WERI-Rb-1 (cell line): ENCODE measurements around the gene SOX18.

Source experiments
- DNase-seq: peaks from one replicate; pipeline ENCODE4 v3.0.0-alpha.2; 2020
- H3K27ac ChIP-seq: fragments of 250-450 bp; sonication (Bioruptor Pico); 2 replicates; pipeline ENCODE4 v1.5.1; 2020; ENCODE audit warnings: mild to moderate bottlenecking, moderate library complexity
- H3K27me3 ChIP-seq: fragments of 250-450 bp; sonication (Bioruptor Pico); 2 replicates; pipeline ENCODE4 v1.5.1; 2021; ENCODE audit warnings: mild to moderate bottlenecking, low read depth, moderate library complexity; ENCODE audit not compliant: insufficient read depth, severe bottlenecking
- H3K36me3 ChIP-seq: fragments of 250-450 bp; sonication (Bioruptor Pico); 2 replicates; pipeline ENCODE4 v1.5.1; 2020; ENCODE audit warnings: mild to moderate bottlenecking, moderate library complexity
- H3K4me3 ChIP-seq: 2 replicates; pipeline ENCODE4 v1.5.1; 2011; ENCODE audit warnings: low read depth, mild to moderate bottlenecking, control low read depth, low read length
- H3K9me3 ChIP-seq: fragments of 250-450 bp; sonication (Bioruptor Pico); 2 replicates; pipeline ENCODE4 v1.5.1; 2021; ENCODE audit warnings: mild to moderate bottlenecking, moderate library complexity; ENCODE audit not compliant: severe bottlenecking
- CTCF ChIP-seq: IDR thresholded peaks from 2 replicates; pipeline ENCODE4 v1.5.1; 2011; ENCODE audit warnings: low read depth, mild to moderate bottlenecking, control low read depth, inconsistent platforms, low read length

Gene SOX18

DNA sequence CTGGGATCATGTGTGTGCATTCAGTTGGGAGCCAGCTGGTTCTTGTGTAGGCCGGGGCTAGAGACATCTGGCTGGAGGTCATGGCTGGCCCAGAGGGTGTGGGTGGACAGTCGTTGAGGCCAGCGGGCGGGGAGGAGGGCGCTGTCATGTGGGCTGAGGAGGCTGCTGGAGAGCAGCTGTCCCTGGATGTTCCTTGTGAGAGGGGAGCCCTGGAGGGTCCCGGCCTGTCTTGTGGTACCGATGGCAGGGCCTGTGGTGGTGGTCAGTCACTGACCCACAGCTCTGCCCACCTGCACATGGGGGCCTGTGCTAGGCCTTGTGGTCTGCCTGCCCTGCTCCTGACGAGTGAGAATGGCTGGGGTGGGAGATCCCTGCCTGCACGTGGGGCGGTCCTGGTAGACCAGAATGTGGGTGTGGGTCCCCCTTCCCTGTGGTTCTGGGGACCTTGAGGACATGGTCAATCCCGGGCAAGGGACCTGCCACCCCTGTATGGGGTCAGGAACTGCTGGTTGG is 15.4 kb downstream of the SOX18 start:
- DNase-seq, result peak; percentile 21
- TF ChIP-seq CTCF, result no peak
- H3K27me3 ChIP-seq, result no peaks in the 10 kb centered on the region
- no peak overlapping the region for H3K4me3 ChIP-seq
- no peak overlapping the region for H3K27ac ChIP-seq
- H3K36me3 ChIP-seq, result no peaks in the 10 kb centered on the region
- H3K9me3 ChIP-seq, result no peaks in the 10 kb centered on the region

GRCh38 chr20:64032706-64033624 is 16.5 kb downstream of the SOX18 start:
- Histone ChIP-seq H3K9me3 (no peaks in the 10 kb centered on the region), H3K27me3 (no peaks in the 10 kb centered on the region), H3K4me3 (no peak overlapping the region), H3K27ac (no peak overlapping the region), H3K36me3 (no peaks in the 10 kb centered on the region)
- TF ChIP-seq CTCF, result no peak
- DNase-seq, result no peak

DNA sequence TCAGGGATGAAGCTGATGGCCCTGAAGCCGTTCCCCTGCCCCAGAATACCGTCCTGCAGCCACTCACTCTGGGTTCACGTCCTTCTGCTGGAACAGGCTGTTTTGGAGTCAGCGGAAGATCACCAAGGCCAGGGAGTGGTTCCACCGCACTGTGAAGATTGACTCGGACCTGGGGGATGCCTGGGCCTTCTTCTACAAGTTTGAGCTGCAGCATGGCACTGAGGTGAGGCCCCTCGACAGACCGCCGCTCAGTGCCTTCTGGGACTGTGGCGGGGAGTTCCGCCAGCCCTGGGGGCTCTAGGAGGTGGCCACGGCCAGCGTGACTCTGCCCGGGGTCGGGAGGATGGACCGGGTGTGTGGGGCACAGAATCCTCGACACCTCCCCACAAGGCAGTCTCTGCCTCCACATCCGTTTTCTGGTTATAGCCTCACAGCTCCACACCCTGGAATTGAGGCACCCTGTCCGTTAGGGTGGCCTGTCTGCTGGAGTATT is 17.6 kb downstream of the SOX18 start:
- no peak overlapping the region for H3K4me3 ChIP-seq
- TF ChIP-seq CTCF, result no peak
- H3K27ac ChIP-seq, result no peak overlapping the region
- peaks cover 4% of the 10 kb centered on the region; the same call in 1 of the 2 replicates for H3K36me3 ChIP-seq
- H3K9me3 ChIP-seq, result no peaks in the 10 kb centered on the region
- no peak for DNase-seq
- no peaks in the 10 kb centered on the region for H3K27me3 ChIP-seq

- Histone ChIP-seq H3K27me3 (no peaks in the 10 kb centered on the region), H3K36me3 (peaks cover 4% of the 10 kb centered on the region; the same call in 1 of the 2 replicates), H3K9me3 (no peaks in the 10 kb centered on the region), H3K27ac (no peak overlapping the region), H3K4me3 (no peak overlapping the region)
- TF ChIP-seq CTCF, result no peak
- no peak for DNase-seq
Observed at GRCh38 chr20:64030371-64031134, 18.9 kb downstream of the SOX18 start.

GRCh38 chr20:64029293-64030117 is 19.9 kb downstream of the SOX18 start:
- H3K36me3 ChIP-seq, result peaks cover 4% of the 10 kb centered on the region
- H3K27me3 ChIP-seq, result no peaks in the 10 kb centered on the region
- no peak overlapping the region for H3K27ac ChIP-seq
- H3K9me3 ChIP-seq, result no peaks in the 10 kb centered on the region
- H3K4me3 ChIP-seq, result no peak overlapping the region
- TF ChIP-seq CTCF, result no peak
- no peak for DNase-seq
